A549 (cell line): ENCODE data around the gene XPO5. TPM values are rescaled to one million over a fixed set of nuclear protein-coding genes. Genes with fewer than 3 reads are reported as not detected.
A peak's percentile ranks its signal among the peaks of the same experiment; 100 is the strongest.

Source experiments
- ATAC-seq, 2 experiments: fragments of 200-7000 bp in 1 of 2; fragments of >200 bp in 1 of 2; cut with Nextera tagmentation in 1 of 2; cut with Tn5 transposase in 1 of 2; 3 replicates each; pipeline versions ENCODE4 v1.8.0 to v1.9.1; 2018 to 2020; ENCODE audit warnings: mild to moderate bottlenecking in 1 of 2, moderate library complexity in 1 of 2
- CTCF ChIA-PET: fragments of 300-600 bp; sonication (Branson Sonifier 250); formaldehyde crosslinking; extraction: SDS; loops from one replicate; lab custom pipeline; 2021; ENCODE audit warnings: antibody characterized with exemption, inconsistent platforms; lab: Yijun Ruan, JAX
- POLR2A ChIA-PET: fragments of 350-600 bp; formaldehyde crosslinking; extraction: SDS; loops from one replicate; lab custom pipeline; 2021; ENCODE audit warnings: antibody characterized with exemption, inconsistent platforms; lab: Yijun Ruan, JAX
- DNase-seq, 2 experiments: peaks; one replicate each; pipeline versions ENCODE4 v3.0.0 to v3.0.0-alpha.2; 2011 to 2016; ENCODE audit warnings: low read depth in 1 of 2, low spot score in 1 of 2
- FAIRE-seq: peaks from 2 replicates; lab custom pipeline; 2011; peaks lifted over from hg19 to GRCh38; lab: Jason Lieb, UNC
- H3K27ac ChIP-seq, 2 experiments: fragments of >200 bp; sonication (Bioruptor Twin); formaldehyde crosslinking; 3 replicates each; pipeline ENCODE4 v1.5.1; 2016 to 2017
- H3K4me1 ChIP-seq: fragments of >200 bp; sonication (Bioruptor Twin); formaldehyde crosslinking; 3 replicates; pipeline ENCODE4 v1.6.1; 2016
- H3K4me2 ChIP-seq: fragments of >200 bp; sonication (Bioruptor Twin); formaldehyde crosslinking; 3 replicates; pipeline ENCODE4 v1.6.1; 2016
- H3K4me3 ChIP-seq: fragments of >200 bp; sonication (Bioruptor Twin); formaldehyde crosslinking; 3 replicates; pipeline ENCODE4 v1.5.1; 2016
- H3K9me3 ChIP-seq: fragments of >200 bp; sonication (Bioruptor Twin); formaldehyde crosslinking; 3 replicates; pipeline ENCODE4 v1.6.1; 2016
- BCL3 ChIP-seq: fragments of >200 bp; sonication (Bioruptor Twin); formaldehyde crosslinking; IDR thresholded peaks from 3 replicates; pipeline ENCODE4 v1.6.1; 2016
- BHLHE40 ChIP-seq: IDR thresholded peaks from 2 replicates; pipeline ENCODE4 v1.6.1; 2012; ENCODE audit warnings: low read depth, low read length, inconsistent platforms
- CBX2 ChIP-seq: fragments of 200-600 bp; sonication (generic); IDR thresholded peaks from 2 replicates; pipeline ENCODE4 v1.6.1; 2016; ENCODE audit warnings: low read depth, mild to moderate bottlenecking, borderline replicate concordance
- CHD4 ChIP-seq: fragments of 200-600 bp; sonication (generic); IDR thresholded peaks from 2 replicates; pipeline ENCODE4 v1.6.1; 2016; ENCODE audit warnings: antibody characterized with exemption, mild to moderate bottlenecking, borderline replicate concordance
- EP300 ChIP-seq, 2 experiments: fragments of >200 bp; sonication (Bioruptor Twin); formaldehyde crosslinking; IDR thresholded peaks; 2 replicates in 1 of 2; 3 replicates in 1 of 2; pipeline ENCODE4 v1.6.1; 2016 to 2017
- FOSB ChIP-seq: fragments of 250-450 bp; sonication (Bioruptor Pico); IDR thresholded peaks from 2 replicates; pipeline ENCODE4 v1.5.0; 2020; ENCODE audit warnings: mild to moderate bottlenecking, moderate library complexity
- FOSL2 ChIP-seq, 2 experiments: fragments of 450-650 bp in 1 of 2; fragments of >200 bp in 1 of 2; sonication (Bioruptor Twin) in 1 of 2; formaldehyde crosslinking; IDR thresholded peaks; 2 replicates each; pipeline versions ENCODE4 v1.5.0 to v1.6.1; 2016 to 2020; ENCODE audit warnings: mild to moderate bottlenecking in 1 of 2, moderate library complexity in 1 of 2
- FOXS1 ChIP-seq: fragments of 250-450 bp; sonication (Bioruptor Pico); IDR thresholded peaks from 2 replicates; pipeline ENCODE4 v1.5.0; 2020; ENCODE audit warnings: mild to moderate bottlenecking, moderate library complexity
- HES2 ChIP-seq: fragments of >200 bp; sonication (Bioruptor Twin); formaldehyde crosslinking; IDR thresholded peaks from 2 replicates; pipeline ENCODE4 v1.6.1; 2016
- HEYL ChIP-seq: fragments of 250-450 bp; sonication (Bioruptor Pico); IDR thresholded peaks from 2 replicates; pipeline ENCODE4 v1.8.0; 2021; ENCODE audit warnings: mild to moderate bottlenecking, moderate library complexity
- MAFK ChIP-seq: fragments of 450-650 bp; IDR thresholded peaks from 2 replicates; pipeline ENCODE4 v1.6.1; 2014; ENCODE audit not compliant: partially characterized antibody
- NFE2L2 ChIP-seq: fragments of 150-350 bp; conservative IDR thresholded peaks from 2 replicates; pipeline ENCODE4 v1.6.1; 2014; ENCODE audit warnings: low read length
- NPAS2 ChIP-seq: fragments of 250-450 bp; sonication (Bioruptor Pico); IDR thresholded peaks from 2 replicates; pipeline ENCODE4 v1.8.0; 2022; ENCODE audit warnings: mild to moderate bottlenecking, moderate library complexity, borderline replicate concordance
- PBX3 ChIP-seq: IDR thresholded peaks from 2 replicates; pipeline ENCODE4 v1.6.1; 2012
- POLR2A ChIP-seq: IDR thresholded peaks from 2 replicates; pipeline ENCODE4 v1.6.1; 2012; ENCODE audit warnings: mild to moderate bottlenecking, low read length
- POLR2AphosphoS2 ChIP-seq: conservative IDR thresholded peaks from 2 replicates; pipeline ENCODE4 v1.6.1; 2012; ENCODE audit warnings: low read length, improper control_type of control experiment, inconsistent platforms
- RAD21 ChIP-seq, 2 experiments: fragments of >200 bp in 1 of 2; sonication (Bioruptor Twin) in 1 of 2; formaldehyde crosslinking in 1 of 2; IDR thresholded peaks in 1 of 2; conservative IDR thresholded peaks in 1 of 2; 2 replicates in 1 of 2; 3 replicates in 1 of 2; pipeline ENCODE4 v1.6.1; 2012 to 2018; ENCODE audit warnings: inconsistent platforms in 1 of 2
- RFX5 ChIP-seq: fragments of 450-650 bp; IDR thresholded peaks from 2 replicates; pipeline ENCODE4 v1.7.1; 2014; ENCODE audit warnings: antibody characterized with exemption, mild to moderate bottlenecking, moderate library complexity
- SMC3 ChIP-seq: fragments of >200 bp; sonication (Bioruptor Twin); formaldehyde crosslinking; IDR thresholded peaks from 3 replicates; pipeline ENCODE4 v1.6.1; 2018; ENCODE audit warnings: inconsistent platforms
- SREBF2 ChIP-seq: fragments of 450-650 bp; IDR thresholded peaks from 2 replicates; pipeline ENCODE4 v1.6.1; 2014; ENCODE audit warnings: mild to moderate bottlenecking, moderate library complexity
- TFCP2L1 ChIP-seq: fragments of 250-450 bp; sonication (Bioruptor Pico); IDR thresholded peaks from 2 replicates; pipeline ENCODE4 v1.5.0; 2021; ENCODE audit warnings: mild to moderate bottlenecking
- ZC3H11A ChIP-seq: fragments of 450-650 bp; IDR thresholded peaks from 2 replicates; pipeline ENCODE4 v1.6.1; 2014; ENCODE audit warnings: antibody characterized with exemption, mild to moderate bottlenecking
- ZFP36 ChIP-seq: fragments of 450-650 bp; IDR thresholded peaks from 2 replicates; pipeline ENCODE4 v1.6.1; 2014; ENCODE audit warnings: borderline replicate concordance; ENCODE audit not compliant: partially characterized antibody
- WGBS: methylation state at CpG from one replicate; pipeline ENCODE4 v1.1.6; 2017; ENCODE audit errors: missing lambda C conversion rate; 5-methylcytosine and 5-hydroxymethylcytosine counted together
- polyA plus RNA-seq, 4 experiments: library from polyadenylated mRNA; depleted of rRNA in 3 of 4; stranded (reverse); fragments of >200 nt; fragmentation: RNase III in 1 of 4; extraction: RNeasy Plus Mini Kit Qiagen cat#74134 plus additional on column Dnase treatment in 1 of 4; gene quantifications; 2 replicates in 3 of 4; 3 replicates in 1 of 4; pipeline ENCODE4 v1.2.3, GENCODE V29; 2011 to 2017

Gene XPO5
- polyA plus RNA-seq, 2 of the 4 experiments (the other 2 are of a cell fraction), result 24.8 to 51.0 TPM

- TF ChIP-seq BCL3 (peak; percentile 63; the same call in 2 of the 3 replicates), ZC3H11A (no peak), NFE2L2 (no peak), CHD4 (no peak), PBX3 (no peak), ZFP36 (no peak), EP300 (IDR thresholded peaks at IDR 0.05) (no peak), POLR2A (peak; percentile 96), CBX2 (no peak)
Observed at GRCh38 chr6:43575772-43576551, at the start of gene XPO5, which contains the start of gene POLH (continued).

- peak overlapping the region in 1 of 2 experiments; percentile 100; a peak in 1 of 6 replicates for H3K27ac ChIP-seq
- no peak overlapping the region for H3K4me2 ChIP-seq
- FAIRE-seq, result no peak
- no peak overlapping the region for H3K4me3 ChIP-seq
- ChIA-PET POLR2A (no interaction called here), CTCF (interaction anchor here (0.5 to 3.5 kb wide), 3 partner anchors 12 to 96 kb away, joined by 3 to 21 read pairs (median 11); no protein-coding TSS in a partner anchor)
- no peaks in the 10 kb centered on the region for H3K9me3 ChIP-seq
- no peak for ATAC-seq
- no peak for DNase-seq
- H3K4me1 ChIP-seq, result peaks cover 19% of the 10 kb centered on the region
- WGBS, result 96% methylated on average over 13 of the region's 16 CpGs
- TF ChIP-seq BHLHE40, result no peak
- no peak for TF ChIP-seq RAD21 (conservative IDR thresholded peaks at IDR 0.05 in 1 of 2, IDR thresholded peaks at IDR 0.05 in 1 of 2)
- no peak for TF ChIP-seq ZFP36
- no peak for TF ChIP-seq NPAS2
- TF ChIP-seq FOSL2 (IDR thresholded peaks at IDR 0.05), result no peak
- no peak for TF ChIP-seq FOSL2 (CRISPR knock-in tag; IDR thresholded peaks at IDR 0.05)
- TF ChIP-seq HEYL (CRISPR knock-in tag), result no peak
- no peak for TF ChIP-seq SMC3
- TF ChIP-seq SREBF2, result no peak
- no peak for TF ChIP-seq PBX3
- no peak for TF ChIP-seq EP300 (IDR thresholded peaks at IDR 0.05)
- no peak for TF ChIP-seq POLR2AphosphoS2
- TF ChIP-seq MAFK, result no peak
- TF ChIP-seq ZC3H11A, result no peak
- TF ChIP-seq, all 56 proteins: peak for 0
Observed at GRCh38 chr6:43625393-43625992, 49.7 kb upstream of the XPO5 start.

- FAIRE-seq (no peak), DNase-seq (no peak), ATAC-seq (no peak)
- POLR2A ChIA-PET, result no interaction called here
- WGBS, result 92% methylated on average over 7 of the region's 7 CpGs
- TF ChIP-seq FOXS1 (CRISPR knock-in tag) (no peak), RFX5 (no peak), HES2 (no peak), TFCP2L1 (CRISPR knock-in tag) (no peak), BHLHE40 (no peak), CBX2 (no peak), CHD4 (no peak), FOSB (no peak)
- CTCF ChIA-PET, result interaction anchor here (1.0 to 3.5 kb wide), 3 partner anchors 12 to 17 kb away, joined by 3 to 21 read pairs (median 11); no protein-coding TSS in a partner anchor
- Histone ChIP-seq H3K4me2 (no peak overlapping the region), H3K27ac (no peak overlapping the region), H3K9me3 (no peaks in the 10 kb centered on the region), H3K4me3 (no peak overlapping the region), H3K4me1 (peaks cover 17% of the 10 kb centered on the region)
Observed at GRCh38 chr6:43624786-43625288, 49.0 kb upstream of the XPO5 start.
